ENCODE measurements around the gene PPP2R2B.

Gene PPP2R2B

DNA sequence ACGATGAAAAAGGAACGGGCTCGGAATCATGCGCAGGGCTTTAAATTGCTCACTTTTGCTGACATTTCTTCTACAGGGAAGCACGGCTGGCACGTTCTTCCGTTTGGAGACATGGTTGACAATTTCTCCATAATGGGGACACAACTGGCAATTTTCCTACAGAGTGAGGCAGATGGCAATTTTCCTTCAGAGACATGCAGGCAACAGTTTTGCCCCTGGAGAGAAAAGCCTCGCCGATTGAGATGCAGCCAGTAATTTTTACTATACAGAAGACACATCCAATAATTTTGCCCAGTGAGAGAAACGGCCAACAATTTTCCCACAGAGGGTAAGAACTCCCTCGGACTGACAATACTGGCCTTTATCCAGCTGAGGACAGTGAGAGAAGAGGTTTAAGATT lies 271.7 kb downstream of the PPP2R2B start:
- in situ Hi-C loops (cut with HindIII; ENCODE audit: low sequenced_read_pairs) = no loop called here
- no peak overlapping the region for H3K4me3 ChIP-seq (ENCODE audit: low read depth, low read length)
- TF ChIP-seq, protein P1, sequence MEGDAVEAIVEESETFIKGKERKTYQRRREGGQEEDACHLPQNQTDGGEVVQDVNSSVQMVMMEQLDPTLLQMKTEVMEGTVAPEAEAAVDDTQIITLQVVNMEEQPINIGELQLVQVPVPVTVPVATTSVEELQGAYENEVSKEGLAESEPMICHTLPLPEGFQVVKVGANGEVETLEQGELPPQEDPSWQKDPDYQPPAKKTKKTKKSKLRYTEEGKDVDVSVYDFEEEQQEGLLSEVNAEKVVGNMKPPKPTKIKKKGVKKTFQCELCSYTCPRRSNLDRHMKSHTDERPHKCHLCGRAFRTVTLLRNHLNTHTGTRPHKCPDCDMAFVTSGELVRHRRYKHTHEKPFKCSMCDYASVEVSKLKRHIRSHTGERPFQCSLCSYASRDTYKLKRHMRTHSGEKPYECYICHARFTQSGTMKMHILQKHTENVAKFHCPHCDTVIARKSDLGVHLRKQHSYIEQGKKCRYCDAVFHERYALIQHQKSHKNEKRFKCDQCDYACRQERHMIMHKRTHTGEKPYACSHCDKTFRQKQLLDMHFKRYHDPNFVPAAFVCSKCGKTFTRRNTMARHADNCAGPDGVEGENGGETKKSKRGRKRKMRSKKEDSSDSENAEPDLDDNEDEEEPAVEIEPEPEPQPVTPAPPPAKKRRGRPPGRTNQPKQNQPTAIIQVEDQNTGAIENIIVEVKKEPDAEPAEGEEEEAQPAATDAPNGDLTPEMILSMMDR (IDR thresholded peaks at IDR 0.05; ENCODE audit: low read depth, low read length) = no peak

DNA sequence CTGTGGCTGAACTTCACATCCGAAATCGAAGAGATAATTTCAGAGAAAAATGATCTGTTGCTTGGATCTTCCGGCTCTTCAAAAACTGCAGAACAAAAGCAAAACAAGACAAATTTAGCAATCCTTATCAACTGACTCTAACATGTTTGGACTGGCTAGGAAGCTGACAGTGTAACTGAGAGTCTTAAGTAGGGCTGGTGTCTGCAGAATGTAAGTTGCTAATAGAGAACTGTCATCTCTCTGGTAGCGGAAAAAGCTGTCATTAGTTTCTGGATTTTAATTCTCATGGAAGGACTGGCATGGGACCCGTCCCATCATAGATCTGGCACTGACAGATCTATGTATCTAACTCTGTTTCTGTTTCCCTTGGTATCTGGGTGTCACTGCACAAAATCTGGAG lies 278.2 kb downstream of the PPP2R2B start:
- DNase-seq (ENCODE audit: low read depth, low spot score) = no peak
- in situ Hi-C loops (cut with HindIII; ENCODE audit: low sequenced_read_pairs) = no loop called here
- TF ChIP-seq, protein P1 (IDR thresholded peaks at IDR 0.05; ENCODE audit: low read depth, low read length) = no peak

More for the DNA sequence above, 271.7 kb downstream of the PPP2R2B start:
- DNase-seq (ENCODE audit: low read depth, low spot score) = no peak

DNA sequence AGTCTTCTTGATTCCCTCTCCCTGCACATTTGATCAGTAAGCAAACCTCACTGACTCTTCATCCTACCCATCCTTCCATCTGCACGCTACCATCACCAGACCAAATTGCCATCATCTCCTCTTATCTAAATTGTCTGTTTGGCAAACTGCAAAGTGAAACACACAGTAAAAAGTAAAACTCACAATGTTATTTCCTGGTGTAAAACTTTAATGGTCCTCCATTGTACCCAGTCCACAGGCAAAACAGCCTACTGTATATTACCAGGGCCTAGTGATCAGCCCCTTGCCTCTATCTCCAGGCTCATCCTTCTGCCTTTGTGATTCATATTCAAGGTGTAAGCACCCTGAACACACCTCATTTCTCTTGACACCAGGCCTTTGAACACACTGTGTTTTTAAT lies 279.3 kb downstream of the PPP2R2B start:
- no peak for DNase-seq (ENCODE audit: low read depth, low spot score)
- TF ChIP-seq, protein P1 (IDR thresholded peaks at IDR 0.05; ENCODE audit: low read depth, low read length) = no peak
- in situ Hi-C loops (cut with HindIII; ENCODE audit: low sequenced_read_pairs) = no loop called here
- no peak overlapping the region for H3K4me3 ChIP-seq (ENCODE audit: low read depth, low read length)

More for the DNA sequence above, 278.2 kb downstream of the PPP2R2B start:
- H3K4me3 ChIP-seq (ENCODE audit: low read depth, low read length) = no peak overlapping the region

DNA sequence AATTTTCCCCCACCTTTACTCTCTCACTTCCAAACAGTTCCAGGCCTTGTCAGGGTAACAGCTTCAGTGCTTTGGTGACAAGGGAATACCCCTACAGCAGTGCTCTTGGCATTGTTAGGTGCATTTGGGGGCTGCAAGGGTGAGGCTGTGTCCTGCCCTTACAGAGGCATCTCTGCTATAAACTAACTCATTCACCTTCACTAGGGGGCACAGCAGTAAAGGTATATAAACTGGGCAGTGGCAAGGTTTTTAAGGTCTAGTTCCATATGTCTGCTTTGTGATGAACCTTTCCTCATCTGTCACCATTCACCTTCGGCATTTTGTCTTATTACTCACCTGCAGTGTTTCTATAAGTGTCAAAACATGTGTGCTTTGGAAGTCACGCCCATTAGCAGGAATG lies 283.5 kb downstream of the PPP2R2B start:
- TF ChIP-seq, protein P1 (IDR thresholded peaks at IDR 0.05; ENCODE audit: low read depth, low read length) = no peak
- H3K4me3 ChIP-seq (ENCODE audit: low read depth, low read length) = no peak overlapping the region
- DNase-seq (ENCODE audit: low read depth, low spot score) = no peak
- in situ Hi-C loops (cut with HindIII; ENCODE audit: low sequenced_read_pairs) = no loop called here

DNA sequence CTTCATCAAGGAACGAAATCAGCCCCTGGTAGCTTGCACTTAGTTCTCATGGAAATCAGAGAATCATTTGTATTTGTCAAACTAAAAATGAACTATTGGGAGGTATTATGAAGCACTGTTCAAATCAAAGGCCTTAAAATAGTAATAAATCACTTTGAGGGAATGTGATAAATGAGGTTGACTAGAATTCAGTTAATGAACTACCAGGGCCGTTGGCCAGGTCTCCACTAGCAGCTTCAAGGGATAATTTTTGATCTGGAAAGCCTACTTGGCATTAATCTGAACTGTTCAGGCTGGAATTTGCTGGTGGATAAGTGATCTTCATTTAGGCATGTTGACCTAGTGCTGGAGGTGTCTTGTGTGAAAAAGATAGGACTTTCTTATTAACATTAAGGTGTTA lies 286.2 kb downstream of the PPP2R2B start:
- in situ Hi-C loops (cut with HindIII; ENCODE audit: low sequenced_read_pairs) = no loop called here
- DNase-seq (ENCODE audit: low read depth, low spot score) = no peak
- TF ChIP-seq, protein P1 (IDR thresholded peaks at IDR 0.05; ENCODE audit: low read depth, low read length) = no peak
- H3K4me3 ChIP-seq (ENCODE audit: low read depth, low read length) = no peak overlapping the region

DNA sequence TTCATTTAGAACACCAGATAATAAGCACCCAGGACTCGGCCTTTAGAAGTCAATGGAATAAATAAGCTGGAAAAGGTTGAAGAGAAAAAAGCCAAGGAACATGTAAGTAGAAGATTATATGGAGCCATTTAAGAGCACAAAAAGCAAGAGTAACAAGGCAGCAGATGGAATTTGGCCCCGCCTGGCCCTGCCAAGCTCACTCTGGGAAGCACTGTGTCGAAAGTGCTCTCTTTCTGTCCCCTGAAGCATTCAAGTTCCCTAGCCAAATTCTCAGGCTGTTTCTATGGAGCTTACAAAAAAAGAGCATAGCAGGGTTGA lies 289.6 kb downstream of the PPP2R2B start:
- DNase-seq (ENCODE audit: low read depth, low spot score) = no peak
- TF ChIP-seq, protein P1 (IDR thresholded peaks at IDR 0.05; ENCODE audit: low read depth, low read length) = no peak
- H3K4me3 ChIP-seq (ENCODE audit: low read depth, low read length) = no peak overlapping the region
- in situ Hi-C loops (cut with HindIII; ENCODE audit: low sequenced_read_pairs) = no loop called here
